NCI-H2227 (cell line): Measurements from ENCODE around the gene DDT.
"Not testable (repeated sequence)": the region's sequence is repeated elsewhere in the genome, so short reads cannot be mapped to it uniquely, and the experiment has no call there.

Source experiments
- DNase-seq: peaks from one replicate; lab custom pipeline; 2025; ENCODE audit not compliant: unreplicated experiment; lab: John Stamatoyannopoulos, UW

DDT gene

DNA sequence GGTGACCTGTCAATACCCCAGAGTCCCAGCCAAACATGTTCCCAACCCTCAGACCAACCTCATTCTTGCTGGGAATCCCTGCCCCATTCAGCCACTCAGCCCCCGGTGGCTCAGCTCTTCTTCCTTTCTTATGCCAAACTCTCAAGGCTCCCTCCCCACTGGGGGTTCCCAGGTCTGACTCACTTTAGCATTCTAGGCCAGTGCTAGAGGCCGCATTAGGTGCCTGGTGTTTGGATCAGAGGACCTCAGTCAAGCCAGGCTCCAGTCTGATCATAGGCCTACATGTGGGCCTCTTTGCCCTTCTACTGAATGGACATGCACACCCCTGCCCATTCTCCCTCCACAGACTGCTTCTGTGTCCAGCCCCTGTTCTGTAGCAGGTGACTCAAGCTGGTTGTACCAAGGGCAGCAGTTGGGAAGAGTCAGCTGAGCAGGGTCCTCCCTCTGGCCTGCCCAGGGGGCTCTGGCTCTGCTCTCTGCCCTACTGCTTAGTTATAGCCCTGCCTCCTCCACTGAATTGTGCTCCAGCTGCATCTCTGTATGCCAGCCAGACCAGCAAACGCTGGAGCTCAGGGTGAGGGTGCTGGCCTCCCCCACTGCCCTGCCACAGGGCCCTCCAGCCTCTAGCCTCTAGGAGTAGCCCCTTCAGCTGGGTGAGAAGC, 15.5 kb upstream of the DDT start:
- DNase-seq, result not testable (repeated sequence)

DNA sequence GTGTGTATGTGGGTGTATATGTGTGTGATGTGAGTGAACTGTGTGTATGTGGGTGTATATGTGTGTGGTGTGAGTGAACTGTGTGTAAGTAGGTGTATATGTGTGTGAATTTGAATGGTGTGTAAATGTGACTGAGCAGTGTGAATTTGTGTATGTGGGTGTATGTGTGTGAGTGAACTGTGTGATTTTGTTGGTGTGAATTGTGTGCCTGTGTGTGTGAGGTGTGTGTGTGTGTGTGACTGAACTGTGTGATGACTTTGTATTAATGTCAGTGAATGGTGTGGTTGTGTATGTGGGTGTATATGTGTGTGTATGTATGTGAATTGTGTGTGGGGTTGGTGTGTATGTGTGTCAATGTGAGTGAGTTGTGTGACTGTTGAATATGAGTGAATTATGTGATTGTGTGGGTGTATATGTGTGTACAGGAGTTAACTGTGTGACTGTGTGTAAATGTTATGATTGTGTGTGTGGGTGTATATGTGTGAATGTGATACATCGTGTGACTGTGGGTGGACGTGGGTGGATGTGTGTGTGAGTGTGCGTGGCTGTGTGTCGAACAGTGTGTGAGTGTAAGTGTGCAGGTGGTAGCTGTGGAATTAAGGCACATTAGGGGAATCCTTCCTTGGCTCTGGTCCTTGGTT, 12.4 kb upstream of the DDT start:
- DNase-seq, result not testable (repeated sequence)

GRCh38 chr22:23986089-23986488, 11.8 kb upstream of the DDT start:
- not testable (repeated sequence) for DNase-seq

DNA sequence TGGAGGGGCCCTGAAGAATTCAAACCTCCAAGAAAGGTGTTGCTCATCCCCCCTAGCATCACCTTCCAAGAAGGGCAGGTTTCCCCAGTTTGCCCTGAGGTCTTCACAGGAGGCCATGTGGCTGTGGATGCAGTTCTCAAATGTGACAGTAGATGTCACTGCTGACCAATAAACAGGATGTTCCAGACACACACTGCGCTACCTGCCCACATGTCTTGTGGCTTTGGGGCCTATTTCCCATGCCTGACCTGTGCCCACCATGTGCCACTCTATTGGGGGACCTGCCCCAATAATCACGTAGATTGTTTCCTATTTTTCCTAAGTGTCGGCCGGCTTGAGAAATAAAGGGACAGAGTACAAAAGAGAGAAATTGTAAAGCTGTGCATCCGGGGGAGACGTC, 10.2 kb upstream of the DDT start:
- DNase-seq, result peak; percentile 64

- not testable (repeated sequence) for DNase-seq
Observed at GRCh38 chr22:23980567-23980966, 6.3 kb upstream of the DDT start.

DNA sequence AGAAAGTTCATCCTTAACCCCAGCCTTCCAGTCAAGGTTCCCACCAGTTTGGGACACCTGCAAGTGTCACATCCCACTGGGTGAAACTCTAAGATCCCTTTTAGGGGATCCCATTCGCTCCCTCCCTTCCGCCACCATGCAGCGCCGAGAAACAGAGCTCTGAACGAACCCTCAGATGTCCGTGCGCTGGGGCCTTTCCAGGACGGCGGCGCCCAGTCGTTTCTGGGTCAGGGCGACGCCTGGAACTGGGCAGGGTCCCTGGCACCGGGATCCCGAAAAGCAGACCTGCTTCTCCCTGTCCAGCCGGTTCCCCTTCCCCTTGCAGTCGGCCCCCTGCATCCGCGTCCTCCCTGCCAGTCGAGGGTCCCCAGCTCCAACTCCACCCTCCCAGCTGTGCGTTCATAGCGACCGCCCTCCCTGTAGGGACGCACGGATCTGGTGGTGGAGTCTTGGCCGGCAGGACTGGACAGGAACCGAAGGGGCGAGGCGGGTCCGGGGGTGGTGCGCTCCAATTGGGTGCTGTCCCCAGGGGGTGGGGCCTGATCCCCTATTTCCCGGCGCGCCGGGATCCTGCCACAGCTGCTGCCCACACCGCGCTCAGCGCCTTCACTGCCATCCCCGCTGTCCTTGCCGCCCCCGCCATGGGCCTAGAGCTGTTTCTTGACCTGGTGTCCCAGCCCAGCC, 5.5 kb upstream of the DDT start, which contains the start of gene GSTT2:
GSTT2 (plus strand) TSS at position 578 of the 684 bp plus-strand sequence.
- DNase-seq, result not testable (repeated sequence)

DNA sequence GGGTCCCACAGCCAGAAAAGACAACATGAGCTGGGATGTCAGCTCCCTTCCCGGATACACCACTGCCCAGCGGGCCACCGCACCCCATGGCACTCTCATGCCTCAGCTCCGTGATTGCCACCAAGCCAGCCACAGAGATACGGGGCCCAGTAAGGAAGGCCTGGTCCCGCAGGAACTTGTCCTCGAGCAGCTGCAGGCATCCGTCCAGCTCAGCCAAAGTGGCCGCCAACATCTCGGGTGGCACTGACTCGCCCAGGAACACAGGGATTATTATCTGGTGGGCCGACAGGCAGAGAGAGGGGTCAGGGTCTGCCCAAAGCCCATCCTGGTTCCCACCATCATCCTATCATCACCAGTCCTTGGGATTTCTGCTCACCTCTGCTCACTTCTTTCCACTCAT, 3.1 kb upstream of the DDT start:
- DNase-seq, result not testable (repeated sequence)

DNA sequence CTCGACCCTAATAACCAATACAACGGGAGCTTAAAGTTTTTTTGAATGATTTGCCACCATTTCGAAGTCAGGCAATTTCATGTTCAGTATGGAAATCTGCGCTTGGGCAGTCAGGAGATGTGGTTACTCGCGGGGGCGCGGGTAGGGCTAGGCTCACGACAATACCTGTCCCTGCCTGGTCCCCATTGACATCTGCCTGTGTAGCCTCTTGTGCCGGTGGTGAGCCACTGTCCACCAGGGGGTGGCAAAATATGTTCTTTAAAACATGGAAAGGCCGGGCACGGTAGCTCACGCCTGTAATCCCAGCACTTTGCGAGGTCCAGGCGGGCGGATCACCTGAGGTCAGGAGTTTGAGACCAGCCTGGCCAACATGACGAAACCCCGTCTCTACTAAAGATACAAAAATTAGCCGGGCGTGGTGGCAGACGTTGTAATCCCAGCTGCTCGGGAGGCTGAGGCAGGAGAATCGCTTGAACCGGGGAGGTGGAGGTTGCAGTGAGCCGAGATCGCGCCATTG, 653 bp upstream of the DDT start:
- DNase-seq, result not testable (repeated sequence)

GRCh38 chr22:23971927-23972326, 2.3 kb downstream of the DDT start:
- not testable (repeated sequence) for DNase-seq

DNA sequence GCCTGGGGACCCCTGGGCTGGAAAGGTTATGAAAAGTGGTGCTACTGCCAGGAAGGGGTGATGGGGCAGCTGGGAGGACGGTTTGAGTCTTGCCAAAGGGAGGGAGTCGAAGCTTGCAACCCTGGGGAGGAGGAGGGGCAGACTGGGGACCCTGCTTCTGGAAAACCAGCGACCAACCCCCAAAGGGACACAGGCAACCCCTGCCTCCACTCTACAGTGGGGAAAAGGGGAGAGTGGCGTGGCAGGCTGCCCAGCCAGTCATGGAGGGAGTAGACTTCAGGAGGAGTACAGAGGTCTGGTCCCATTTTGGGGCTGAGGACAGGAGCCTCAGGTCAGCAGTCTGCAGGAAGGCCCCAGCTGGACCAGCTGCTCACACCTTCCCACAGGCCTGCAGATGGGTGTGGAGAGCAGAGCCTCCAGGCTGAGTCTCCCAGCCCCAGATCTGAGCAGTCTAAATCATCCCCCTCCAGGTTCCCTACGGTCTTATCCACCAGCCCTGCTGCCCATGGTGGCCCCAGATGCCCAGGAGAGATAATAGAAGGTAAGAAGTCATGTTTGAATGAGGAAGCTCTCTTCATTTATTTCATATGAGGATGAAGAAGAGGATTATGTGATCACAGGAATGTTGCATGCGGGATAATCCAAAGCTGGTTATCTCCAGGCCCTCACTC, 3.3 kb downstream of the DDT start:
- no peak for DNase-seq

DNA sequence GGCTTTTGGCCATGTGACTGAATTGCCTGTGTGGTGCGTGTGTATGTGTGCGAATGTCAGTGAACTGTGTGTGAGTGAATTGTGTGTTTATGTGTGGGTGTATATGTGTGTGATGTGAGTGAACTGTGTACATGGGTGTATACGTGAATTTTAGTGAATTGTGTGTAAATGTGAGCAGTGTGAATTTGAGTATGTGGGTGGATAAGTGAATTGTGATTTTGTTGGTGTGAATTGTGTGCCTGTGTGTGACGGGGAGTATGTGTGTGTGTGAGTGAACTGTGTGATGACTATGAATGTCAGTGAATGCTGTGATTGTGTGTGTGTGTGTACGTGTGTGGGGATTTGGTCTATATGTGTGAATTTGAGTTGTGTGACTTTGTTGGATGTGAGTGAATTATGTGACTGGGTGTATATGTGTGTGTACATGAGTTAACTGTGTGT, 4.0 kb downstream of the DDT start:
- DNase-seq, result no peak

GRCh38 chr22:23969071-23969470, 5.2 kb downstream of the DDT start:
- DNase-seq, result no peak

- not testable (repeated sequence) for DNase-seq
Observed at GRCh38 chr22:23966568-23966967, 7.7 kb downstream of the DDT start, which contains the start of gene DDTL. DDTL (plus strand) TSS chr22:23966888; CDS start chr22:23966915, 27 bp downstream.

- not testable (repeated sequence) for DNase-seq
Observed at GRCh38 chr22:23966094-23966493, 8.1 kb downstream of the DDT start.

GRCh38 chr22:23961084-23961771, 13.0 kb downstream of the DDT start, which contains the start of gene GSTT2B:
GSTT2B (minus strand) TSS chr22:23961195; CDS start chr22:23961131, 64 bp downstream.
- not testable (repeated sequence) for DNase-seq

DNA sequence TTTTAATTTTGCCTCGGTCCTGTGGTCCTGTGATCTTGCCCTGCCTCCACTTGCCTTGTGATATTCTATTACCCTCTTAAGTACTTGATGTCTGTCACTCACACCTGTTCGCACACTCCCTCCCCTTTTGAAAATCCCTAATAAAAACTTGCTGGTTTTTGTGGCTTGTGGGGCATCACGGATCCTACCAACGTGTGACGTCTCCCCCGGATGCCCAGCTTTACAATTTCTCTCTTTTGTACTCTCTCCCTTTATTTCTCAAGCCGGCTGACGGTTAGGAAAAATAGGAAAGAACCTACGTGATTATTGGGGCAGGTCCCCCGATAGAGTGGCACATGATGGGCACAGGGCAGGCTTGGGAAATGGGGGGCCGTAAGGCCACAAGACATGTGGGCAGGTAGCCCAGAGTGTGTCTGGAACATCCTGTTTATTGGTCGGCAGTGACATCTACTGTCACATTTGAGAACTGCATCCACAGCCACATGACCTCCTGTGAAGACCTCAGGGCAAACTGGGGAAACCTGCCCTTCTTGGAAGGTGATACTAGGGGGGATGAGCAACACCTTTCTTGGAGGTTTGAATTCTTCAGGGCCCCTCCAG, 17.8 kb downstream of the DDT start:
- DNase-seq, result peak; percentile 63

- DNase-seq, result not testable (repeated sequence)
Observed at GRCh38 chr22:23955886-23956285, 18.4 kb downstream of the DDT start.

DNA sequence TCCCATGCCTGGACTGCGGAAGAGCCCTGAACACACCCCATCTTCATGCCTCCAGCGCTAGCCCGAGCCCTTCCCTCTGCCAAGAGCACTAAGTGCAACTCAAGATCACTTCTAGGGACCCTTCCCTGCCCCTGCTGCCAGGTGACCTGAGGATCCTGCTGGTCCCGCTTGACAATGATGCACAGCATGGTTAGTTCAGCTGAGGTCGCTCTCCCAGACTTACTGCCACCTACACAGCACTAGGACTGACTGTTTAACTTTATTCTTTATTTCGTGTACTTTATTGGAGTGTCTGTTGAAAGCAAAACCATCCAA, 19.3 kb downstream of the DDT start:
- not testable (repeated sequence) for DNase-seq

DNA sequence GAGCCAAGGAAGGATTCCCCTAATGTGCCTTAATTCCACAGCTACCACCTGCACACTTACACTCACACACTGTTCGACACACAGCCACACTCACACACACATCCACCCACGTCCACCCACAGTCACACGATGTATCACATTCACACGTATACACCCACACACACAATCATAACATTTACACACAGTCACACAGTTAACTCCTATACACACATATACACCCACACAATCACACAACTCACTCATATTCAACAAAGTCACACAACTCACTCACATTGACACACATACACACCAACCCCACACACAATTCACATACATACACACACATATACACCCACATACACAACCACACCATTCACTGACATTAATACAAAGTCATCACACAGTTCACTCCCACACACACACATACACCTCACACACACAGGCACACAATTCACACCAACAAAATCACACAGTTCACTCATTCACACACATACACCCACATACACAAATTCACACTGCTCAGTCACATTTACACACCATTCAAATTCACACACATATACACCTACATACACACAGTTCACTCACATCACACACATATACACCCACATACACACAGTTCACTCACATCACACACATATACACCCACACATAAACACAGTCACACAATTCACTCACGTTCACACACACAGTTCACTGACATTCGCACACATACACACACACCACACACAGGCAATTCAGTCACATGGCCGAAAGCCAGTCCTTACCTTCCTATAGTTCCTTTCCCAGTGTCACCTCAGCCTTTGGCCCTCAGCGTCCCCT, 19.8 kb downstream of the DDT start:
- DNase-seq, result not testable (repeated sequence)
